CD4-positive, alpha-beta T cell (primary cell): ENCODE measurements around the gene SCGB1D4. TPM values are rescaled to one million over a fixed set of nuclear protein-coding genes. Genes with fewer than 3 reads are reported as not detected.
"Not testable (repeated sequence)": the region's sequence is repeated elsewhere in the genome, so short reads cannot be mapped to it uniquely, and the experiment has no call there.

Source experiments
- ATAC-seq: fragments of 200-7000 bp; cut with Tn5 transposase; one replicate; pipeline ENCODE4 v1.10.0; 2022; ENCODE audit warnings: mild to moderate bottlenecking; ENCODE audit not compliant: poor library complexity
- CTCF ChIA-PET: fragments of 350-600 bp; sonication (Branson Sonifier 250); formaldehyde crosslinking; loops from one replicate; lab custom pipeline; 2021; ENCODE audit warnings: antibody characterized with exemption, inconsistent platforms; lab: Charles Lee
- POLR2A ChIA-PET: fragments of 350-600 bp; sonication (Branson Sonifier 250); formaldehyde crosslinking; loops from one replicate; lab custom pipeline; 2021; ENCODE audit warnings: antibody characterized with exemption, inconsistent platforms; lab: Charles Lee
- DNase-seq, 14 experiments: peaks; one replicate each; pipeline ENCODE4 v3.0.0-alpha.2; 2013 to 2020; ENCODE audit warnings: mixed read lengths in 2 of 14
- H3K27ac ChIP-seq, 2 donors: one replicate each; pipeline versions ENCODE4 v1.5.1 to v1.7.0; 2013; ENCODE audit warnings: low read length in 2 of 2, low read depth in 1 of 2, mild to moderate bottlenecking in 1 of 2
- H3K27me3 ChIP-seq, 2 experiments: 1 replicate in 1 of 2; 2 replicates in 1 of 2; pipeline versions ENCODE4 v1.6.1 to v1.7.0; 2013; ENCODE audit warnings: low read length in 2 of 2, control low read depth in 1 of 2, mild to moderate bottlenecking in 1 of 2, moderate library complexity in 1 of 2; ENCODE audit not compliant: insufficient read depth in 2 of 2, control insufficient read depth in 1 of 2
- H3K36me3 ChIP-seq: one replicate; pipeline ENCODE4 v1.6.1; 2013; ENCODE audit warnings: low read length, control low read depth; ENCODE audit not compliant: insufficient read depth
- H3K4me1 ChIP-seq: one replicate; pipeline ENCODE4 v1.6.1; 2013; ENCODE audit warnings: low read length, control low read depth; ENCODE audit not compliant: insufficient read depth
- H3K4me3 ChIP-seq: one replicate; pipeline ENCODE4 v1.5.1; 2013; ENCODE audit warnings: mild to moderate bottlenecking, low read length, moderate library complexity
- H3K9me3 ChIP-seq, 2 experiments: 1 replicate in 1 of 2; 2 replicates in 1 of 2; pipeline versions ENCODE4 v1.6.1 to v1.7.0; 2013; ENCODE audit warnings: low read length in 2 of 2, mild to moderate bottlenecking in 2 of 2, control low read depth in 1 of 2, moderate library complexity in 1 of 2; ENCODE audit not compliant: control insufficient read depth in 1 of 2, insufficient read depth in 1 of 2
- H3K27ac Mint-ChIP-seq: one replicate; pipeline ENCODE4 v1.8.0; 2020; ENCODE audit warnings: mixed read lengths
- H3K27me3 Mint-ChIP-seq: one replicate; pipeline ENCODE4 v1.8.0; 2021; ENCODE audit warnings: mixed read lengths
- H3K36me3 Mint-ChIP-seq: one replicate; pipeline ENCODE4 v1.8.0; 2021; ENCODE audit warnings: low read depth, mixed read lengths
- H3K4me1 Mint-ChIP-seq: one replicate; pipeline ENCODE4 v1.8.0; 2021; ENCODE audit warnings: low read depth, mixed read lengths
- H3K4me3 Mint-ChIP-seq: one replicate; pipeline ENCODE4 v1.8.0; 2020; ENCODE audit warnings: mild to moderate bottlenecking, mixed read lengths
- H3K9me3 Mint-ChIP-seq: one replicate; pipeline ENCODE4 v1.8.0; 2020; ENCODE audit warnings: mixed read lengths
- intact Hi-C, 2 experiments: fragments of 100-400 bp; cut with DNase I in 1 of 2; cut with micrococcal nuclease in 1 of 2; formaldehyde crosslinking; loops; one replicate each; pipeline versions ENCODE4 v1.15.1 to v1.9.0; 2023 to 2025; cut with DNase I, micrococcal nuclease
- total RNA-seq, 174 experiments: library from RNA in 2 of 174; stranded (reverse) in 2 of 174; gene quantifications; one replicate each; pipeline ENCODE4 v1.2.3 and lab custom pipeline; 2021 to 2026
- TF ChIP-seq, protein P1 (sequence below): fragments of 200-600 bp; IDR thresholded peaks from one replicate; pipeline ENCODE4 v1.8.0; 2022; ENCODE audit warnings: antibody characterized with exemption, mild to moderate bottlenecking

The SCGB1D4 gene
- total RNA-seq, 2 experiments from 2014 or later, result not detected

DNA sequence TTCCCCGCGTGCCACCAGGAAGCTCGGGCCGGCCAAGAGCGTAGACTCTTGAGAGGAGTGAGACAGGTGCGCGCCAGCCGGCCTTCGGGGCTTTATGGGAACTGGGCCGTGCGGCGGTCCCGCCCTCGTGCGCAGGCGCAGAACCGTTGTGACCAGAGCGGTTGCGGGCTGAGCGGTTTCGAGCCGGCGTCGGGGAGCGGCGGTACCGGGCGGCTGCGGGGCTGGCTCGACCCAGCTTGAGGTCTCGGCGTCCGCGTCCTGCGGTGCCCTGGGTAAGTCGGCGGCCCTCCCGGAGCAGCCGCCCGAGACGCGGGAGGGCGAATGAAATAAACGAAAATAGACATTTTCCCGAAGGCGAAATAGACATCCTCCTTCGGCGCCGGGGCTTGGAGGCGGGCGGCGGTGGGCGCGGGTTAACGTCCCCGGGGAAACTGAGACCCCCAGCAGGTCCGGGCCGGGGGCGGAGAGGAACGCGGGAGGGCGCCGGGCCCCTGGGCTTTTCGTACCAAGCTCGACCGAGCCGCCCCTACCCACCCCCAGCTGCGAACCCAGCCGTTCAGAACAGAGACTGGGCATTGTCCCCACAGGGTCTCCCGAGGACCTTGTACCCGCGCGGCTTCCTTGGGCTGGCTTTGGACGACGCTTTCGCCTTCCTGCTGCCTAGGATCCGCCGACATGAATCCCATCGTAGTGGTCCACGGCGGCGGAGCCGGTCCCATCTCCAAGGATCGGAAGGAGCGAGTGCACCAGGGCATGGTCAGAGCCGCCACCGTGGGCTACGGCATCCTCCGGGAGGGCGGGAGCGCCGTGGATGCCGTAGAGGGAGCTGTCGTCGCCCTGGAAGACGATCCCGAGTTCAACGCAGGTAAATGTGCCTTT, 38.7 kb upstream of the SCGB1D4 start, which contains the start of gene ASRGL1:
Gene ASRGL1, plus strand, starts transcription at position 146 of the 879 bp plus-strand sequence. Its CDS starts 530 bp downstream, at position 676.
- no peaks in the 10 kb centered on the region for H3K36me3 Mint-ChIP-seq
- H3K9me3 ChIP-seq, result no peaks in the 10 kb centered on the region
- ATAC-seq (peak; percentile 62), DNase-seq (peak; percentile 53 to 87 (median 68))
- ChIA-PET CTCF (no interaction called here), POLR2A (interaction anchor here (0.8 to 1.6 kb wide), 3 partner anchors 23 to 254 kb away, joined by 3 to 4 read pairs (median 3); partner anchors contain the start of gene TUT1)
- no peaks in the 10 kb centered on the region for H3K36me3 ChIP-seq
- no peak within 1 kb of the TSS for H3K27ac ChIP-seq
- intact Hi-C loops, result no loop called here
- peak within 1 kb of the TSS; percentile 68 for H3K4me3 ChIP-seq
- TF ChIP-seq, protein P1, sequence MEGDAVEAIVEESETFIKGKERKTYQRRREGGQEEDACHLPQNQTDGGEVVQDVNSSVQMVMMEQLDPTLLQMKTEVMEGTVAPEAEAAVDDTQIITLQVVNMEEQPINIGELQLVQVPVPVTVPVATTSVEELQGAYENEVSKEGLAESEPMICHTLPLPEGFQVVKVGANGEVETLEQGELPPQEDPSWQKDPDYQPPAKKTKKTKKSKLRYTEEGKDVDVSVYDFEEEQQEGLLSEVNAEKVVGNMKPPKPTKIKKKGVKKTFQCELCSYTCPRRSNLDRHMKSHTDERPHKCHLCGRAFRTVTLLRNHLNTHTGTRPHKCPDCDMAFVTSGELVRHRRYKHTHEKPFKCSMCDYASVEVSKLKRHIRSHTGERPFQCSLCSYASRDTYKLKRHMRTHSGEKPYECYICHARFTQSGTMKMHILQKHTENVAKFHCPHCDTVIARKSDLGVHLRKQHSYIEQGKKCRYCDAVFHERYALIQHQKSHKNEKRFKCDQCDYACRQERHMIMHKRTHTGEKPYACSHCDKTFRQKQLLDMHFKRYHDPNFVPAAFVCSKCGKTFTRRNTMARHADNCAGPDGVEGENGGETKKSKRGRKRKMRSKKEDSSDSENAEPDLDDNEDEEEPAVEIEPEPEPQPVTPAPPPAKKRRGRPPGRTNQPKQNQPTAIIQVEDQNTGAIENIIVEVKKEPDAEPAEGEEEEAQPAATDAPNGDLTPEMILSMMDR, result no peak
- H3K27me3 ChIP-seq, result peaks cover 4 to 5% of the 10 kb centered on the region in 2 experiments
- peaks cover 12% of the 10 kb centered on the region for H3K4me1 ChIP-seq
- H3K4me1 Mint-ChIP-seq, result peaks cover 15% of the 10 kb centered on the region
- H3K27ac Mint-ChIP-seq, result no peak within 1 kb of the TSS
- peaks cover 42% of the 10 kb centered on the region for H3K27me3 Mint-ChIP-seq
- peak within 1 kb of the TSS; percentile 87 for H3K4me3 Mint-ChIP-seq
- no peaks in the 10 kb centered on the region for H3K9me3 Mint-ChIP-seq

DNA sequence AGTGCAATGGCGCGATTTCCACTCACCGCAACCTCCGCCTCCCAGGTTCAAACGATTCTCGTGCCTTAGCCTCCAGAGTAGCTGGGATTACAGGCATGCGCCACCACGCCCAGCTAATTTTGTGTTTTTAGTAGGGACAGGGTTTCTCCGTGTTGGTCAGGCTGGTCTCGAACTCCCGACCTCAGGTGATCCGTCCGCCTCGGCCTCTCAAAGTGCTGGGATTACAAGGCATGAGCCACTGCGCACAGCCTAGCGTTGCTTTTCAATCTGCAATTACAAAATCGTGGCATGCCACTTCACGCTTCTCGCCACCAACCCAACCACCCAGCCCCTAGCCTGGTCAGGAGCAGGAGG, 38.1 kb upstream of the SCGB1D4 start:
- H3K36me3 Mint-ChIP-seq, CTCF ChIA-PET, ATAC-seq, H3K27me3 ChIP-seq, H3K27ac Mint-ChIP-seq, H3K36me3 ChIP-seq, DNase-seq, H3K9me3 ChIP-seq, intact Hi-C loops, H3K27ac ChIP-seq, H3K9me3 Mint-ChIP-seq: not testable (repeated sequence)
- Mint-ChIP-seq H3K4me3 (peak overlapping the region; percentile 87), H3K4me1 (peaks cover 15% of the 10 kb centered on the region), H3K27me3 (peaks cover 45% of the 10 kb centered on the region)
- POLR2A ChIA-PET, result interaction anchor here (0.8 to 1.6 kb wide), 3 partner anchors 23 to 254 kb away, joined by 3 to 4 read pairs (median 3); partner anchors contain the start of gene TUT1
- H3K4me3 ChIP-seq, result peak overlapping the region; percentile 68
- H3K4me1 ChIP-seq, result peaks cover 12% of the 10 kb centered on the region

DNA sequence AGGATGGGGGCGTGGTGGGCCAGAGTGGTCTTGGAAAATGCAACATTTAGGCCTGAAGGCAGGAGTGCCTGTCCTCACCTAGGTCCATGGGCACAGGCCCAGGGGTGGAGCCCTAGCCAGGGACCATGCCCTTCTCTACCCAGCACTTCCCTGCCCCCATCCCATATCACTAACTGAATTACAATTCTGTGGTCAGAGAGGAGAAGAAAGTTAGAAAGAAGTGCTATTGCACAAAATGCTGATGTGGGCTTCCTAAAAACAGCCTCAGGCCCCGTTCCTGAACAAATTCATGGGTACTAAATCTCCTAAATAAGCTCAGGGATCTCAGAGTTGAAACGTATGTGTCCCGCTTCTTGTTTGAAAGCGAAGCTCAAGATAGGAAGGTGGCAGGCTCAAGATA, 34.9 kb upstream of the SCGB1D4 start:
- TF ChIP-seq, protein P1, result no peak
- Histone ChIP-seq H3K27ac (no peak overlapping the region), H3K9me3 (no peaks in the 10 kb centered on the region), H3K4me3 (no peak overlapping the region), H3K36me3 (no peaks in the 10 kb centered on the region), H3K27me3 (peaks cover 4 to 7% of the 10 kb centered on the region in 2 experiments), H3K4me1 (peaks cover 12% of the 10 kb centered on the region)
- peaks cover 57% of the 10 kb centered on the region for H3K27me3 Mint-ChIP-seq
- no peak for DNase-seq
- H3K9me3 Mint-ChIP-seq, result no peaks in the 10 kb centered on the region
- H3K4me1 Mint-ChIP-seq, result peaks cover 15% of the 10 kb centered on the region
- intact Hi-C loops, result no loop called here
- CTCF ChIA-PET, result no interaction called here
- no peaks in the 10 kb centered on the region for H3K36me3 Mint-ChIP-seq
- POLR2A ChIA-PET, result no interaction called here
- no peak for ATAC-seq
- H3K27ac Mint-ChIP-seq, result no peak overlapping the region
- no peak overlapping the region for H3K4me3 Mint-ChIP-seq

DNA sequence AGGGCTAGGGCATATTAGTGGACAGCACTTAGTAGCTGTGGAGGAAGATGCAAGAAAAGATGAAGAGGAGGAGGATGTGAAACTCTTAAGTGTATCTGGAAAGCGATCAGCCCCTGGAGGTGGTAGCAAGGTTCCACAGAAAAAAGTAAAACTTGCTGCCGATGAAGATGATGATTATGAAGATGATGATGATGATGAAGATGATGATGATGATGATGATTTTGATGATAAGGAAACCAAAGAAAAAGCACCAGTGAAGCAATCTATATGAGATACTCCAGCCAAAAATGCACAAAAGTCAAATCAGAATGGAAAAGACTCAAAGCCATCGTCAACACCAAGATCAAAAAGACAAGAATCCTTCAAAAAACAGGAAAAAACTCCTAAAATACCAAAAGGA, 32.4 kb upstream of the SCGB1D4 start:
- H3K27me3 ChIP-seq, H3K27ac ChIP-seq, H3K4me1 Mint-ChIP-seq, H3K4me3 Mint-ChIP-seq, H3K9me3 ChIP-seq, POLR2A ChIA-PET, ATAC-seq, intact Hi-C loops, CTCF ChIA-PET, H3K36me3 Mint-ChIP-seq, H3K27ac Mint-ChIP-seq, H3K4me1 ChIP-seq, H3K4me3 ChIP-seq, H3K9me3 Mint-ChIP-seq, H3K36me3 ChIP-seq, DNase-seq: not testable (repeated sequence)
- H3K27me3 Mint-ChIP-seq, result peaks cover 47% of the 10 kb centered on the region

DNA sequence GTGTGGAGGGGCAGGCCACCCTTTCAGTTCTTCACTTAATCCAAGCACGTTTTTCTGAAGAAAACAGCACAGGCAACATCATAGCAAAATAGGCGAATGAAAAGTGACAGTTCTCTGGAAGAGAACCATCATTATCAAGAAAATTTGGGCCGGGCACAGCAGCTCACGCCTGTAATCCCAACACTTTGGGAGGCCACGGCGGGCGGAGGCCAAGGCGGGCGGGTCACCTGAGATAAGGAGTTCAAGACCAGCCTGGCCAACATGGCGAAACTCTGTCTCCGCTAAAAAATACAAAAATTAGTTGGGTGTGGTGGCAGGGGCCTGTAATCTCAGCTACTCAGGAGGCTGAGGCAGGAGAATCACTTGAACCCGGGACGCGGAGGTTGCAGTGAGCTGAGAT, 28.7 kb upstream of the SCGB1D4 start:
- H3K4me3 ChIP-seq, H3K4me3 Mint-ChIP-seq, H3K9me3 Mint-ChIP-seq, H3K9me3 ChIP-seq, DNase-seq, H3K27ac ChIP-seq, H3K4me1 ChIP-seq, CTCF ChIA-PET, H3K4me1 Mint-ChIP-seq, H3K36me3 Mint-ChIP-seq, ATAC-seq, POLR2A ChIA-PET, H3K36me3 ChIP-seq, H3K27ac Mint-ChIP-seq, intact Hi-C loops, H3K27me3 ChIP-seq: not testable (repeated sequence)
- H3K27me3 Mint-ChIP-seq, result peaks cover 43% of the 10 kb centered on the region
